GM18505 (cell line): ENCODE measurements around the gene RGMA.

Source experiments
- ATAC-seq: cut with Tn5 transposase; IDR thresholded peaks from one replicate; pipeline ENCODE4 v1.9.1; 2021; ENCODE audit not compliant: unreplicated experiment
- POLR2A ChIP-seq: IDR thresholded peaks from 4 replicates; pipeline ENCODE4 v1.6.1; 2011; ENCODE audit warnings: borderline replicate concordance; ENCODE audit not compliant: insufficient read depth, insufficient read length; ENCODE audit errors: extremely low read depth

The RGMA gene, protein sequence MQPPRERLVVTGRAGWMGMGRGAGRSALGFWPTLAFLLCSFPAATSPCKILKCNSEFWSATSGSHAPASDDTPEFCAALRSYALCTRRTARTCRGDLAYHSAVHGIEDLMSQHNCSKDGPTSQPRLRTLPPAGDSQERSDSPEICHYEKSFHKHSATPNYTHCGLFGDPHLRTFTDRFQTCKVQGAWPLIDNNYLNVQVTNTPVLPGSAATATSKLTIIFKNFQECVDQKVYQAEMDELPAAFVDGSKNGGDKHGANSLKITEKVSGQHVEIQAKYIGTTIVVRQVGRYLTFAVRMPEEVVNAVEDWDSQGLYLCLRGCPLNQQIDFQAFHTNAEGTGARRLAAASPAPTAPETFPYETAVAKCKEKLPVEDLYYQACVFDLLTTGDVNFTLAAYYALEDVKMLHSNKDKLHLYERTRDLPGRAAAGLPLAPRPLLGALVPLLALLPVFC

DNA sequence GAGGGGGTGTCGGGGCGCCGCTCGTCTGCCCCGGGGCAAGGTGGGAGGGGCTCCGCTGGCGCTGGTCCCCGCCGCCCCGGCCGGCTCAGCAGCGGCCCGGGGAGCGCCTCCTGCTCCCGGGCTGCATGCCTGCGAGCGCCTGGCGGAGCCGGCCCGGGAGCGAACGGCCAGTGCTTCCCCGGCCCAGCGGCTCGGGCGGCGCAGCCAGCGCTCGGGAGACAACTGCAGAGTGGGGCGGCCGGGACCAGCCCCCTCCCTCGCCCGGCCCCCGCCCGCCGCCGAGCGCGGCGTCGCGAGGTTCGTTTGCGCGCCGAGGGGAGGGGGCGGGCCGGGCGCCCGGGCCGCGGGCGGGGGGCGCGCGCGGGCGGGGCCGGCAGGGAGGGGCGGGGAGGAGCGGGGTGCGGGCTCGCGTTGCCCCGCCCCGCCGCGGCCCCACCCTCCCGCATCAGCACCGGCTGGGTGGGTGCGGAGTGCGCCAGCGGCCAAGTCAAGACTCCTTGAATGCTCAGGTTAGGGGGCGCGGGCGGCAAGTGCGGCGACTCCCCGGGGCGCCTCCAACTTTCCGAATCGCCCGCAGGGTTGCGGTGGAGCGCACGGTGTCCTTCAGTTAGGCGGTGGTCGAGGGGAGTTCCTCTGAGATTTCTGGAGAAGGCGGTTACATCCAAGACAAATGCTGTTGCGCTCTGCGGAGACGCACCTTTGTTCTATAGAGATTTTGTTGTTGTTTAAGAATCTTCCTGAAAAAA lies at the start of gene RGMA:
Gene RGMA, minus strand, starts transcription at position 231 of the 746 bp plus-strand sequence. CDS start 279 bp downstream, outside the sequence.
- TF ChIP-seq POLR2A, result no peak
- ATAC-seq, result no peak

DNA sequence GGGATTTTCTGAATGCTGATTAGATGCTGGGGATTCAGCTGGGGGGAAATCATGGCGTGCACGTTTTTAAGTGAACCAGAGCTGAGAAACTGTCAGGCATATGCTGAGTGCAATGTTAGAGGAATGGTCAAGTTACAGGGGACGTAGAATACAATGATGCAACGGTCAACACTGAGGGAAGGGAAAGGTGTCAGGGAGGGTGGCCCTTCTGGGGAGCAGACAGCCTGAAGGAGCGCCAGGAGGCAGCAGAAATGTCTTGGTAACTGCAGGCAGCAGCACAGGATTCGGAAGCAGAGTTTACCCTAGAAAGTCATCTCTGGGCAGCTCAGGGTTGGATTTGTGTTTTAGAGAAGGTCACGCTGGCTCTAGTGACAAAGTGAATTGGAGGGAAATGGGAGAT lies 47.6 kb upstream of the RGMA start:
- ATAC-seq, result no peak
- no peak for TF ChIP-seq POLR2A

GRCh38 chr15:93135997-93136397 lies 47.0 kb upstream of the RGMA start:
- ATAC-seq, result no peak
- TF ChIP-seq POLR2A, result no peak

- TF ChIP-seq POLR2A, result no peak
- no peak for ATAC-seq
Observed at GRCh38 chr15:93135459-93135858, 46.4 kb upstream of the RGMA start.

GRCh38 chr15:93131485-93132095 lies 42.6 kb upstream of the RGMA start:
- no peak for TF ChIP-seq POLR2A
- no peak for ATAC-seq

GRCh38 chr15:93129702-93130488 lies 40.9 kb upstream of the RGMA start:
- no peak for ATAC-seq
- TF ChIP-seq POLR2A, result no peak

DNA sequence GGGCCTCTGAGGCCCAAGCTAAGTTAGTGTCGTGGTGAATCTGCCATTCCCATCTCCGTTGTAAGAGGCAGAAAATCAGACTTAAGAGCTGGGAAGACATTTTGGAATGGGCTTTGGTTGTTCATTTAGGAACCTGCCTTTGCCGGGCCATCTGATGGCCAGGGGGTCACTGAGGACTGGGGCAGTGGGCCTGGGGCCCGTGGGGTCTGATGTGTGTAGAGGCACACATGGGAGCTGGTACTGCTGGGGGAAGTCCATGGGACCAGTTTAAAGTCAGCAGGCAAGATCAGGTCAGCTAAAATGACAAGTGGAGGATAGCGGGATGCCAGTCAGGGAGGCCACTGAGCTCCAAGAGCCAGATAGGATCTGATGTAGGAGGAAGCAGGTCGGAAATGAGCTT lies 38.3 kb upstream of the RGMA start:
- TF ChIP-seq POLR2A, result no peak
- no peak for ATAC-seq

- TF ChIP-seq POLR2A, result no peak
Observed at GRCh38 chr15:93126599-93126998, 37.6 kb upstream of the RGMA start.

DNA sequence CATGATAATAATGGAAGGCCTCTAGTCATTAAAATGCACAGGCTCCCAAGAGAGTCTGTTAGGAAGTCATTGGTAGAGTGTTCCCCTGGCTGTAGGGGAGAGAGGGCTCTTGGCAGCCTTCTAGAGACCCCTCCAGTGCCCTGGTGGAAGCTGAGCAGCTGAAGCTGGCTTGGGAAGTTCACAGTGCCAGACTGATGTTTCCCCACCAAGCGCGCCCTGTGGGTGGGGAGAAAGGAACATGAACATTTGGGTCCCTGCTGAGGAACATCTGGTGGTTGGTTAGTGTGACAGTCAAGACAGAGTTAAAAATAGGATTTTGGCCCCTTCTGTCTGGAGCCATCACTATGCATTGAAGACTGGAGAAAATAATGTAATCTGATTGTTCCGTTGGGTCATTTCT lies 37.1 kb upstream of the RGMA start:
- no peak for ATAC-seq

More at GRCh38 chr15:93126599-93126998, 37.6 kb upstream of the RGMA start:
- no peak for ATAC-seq

DNA sequence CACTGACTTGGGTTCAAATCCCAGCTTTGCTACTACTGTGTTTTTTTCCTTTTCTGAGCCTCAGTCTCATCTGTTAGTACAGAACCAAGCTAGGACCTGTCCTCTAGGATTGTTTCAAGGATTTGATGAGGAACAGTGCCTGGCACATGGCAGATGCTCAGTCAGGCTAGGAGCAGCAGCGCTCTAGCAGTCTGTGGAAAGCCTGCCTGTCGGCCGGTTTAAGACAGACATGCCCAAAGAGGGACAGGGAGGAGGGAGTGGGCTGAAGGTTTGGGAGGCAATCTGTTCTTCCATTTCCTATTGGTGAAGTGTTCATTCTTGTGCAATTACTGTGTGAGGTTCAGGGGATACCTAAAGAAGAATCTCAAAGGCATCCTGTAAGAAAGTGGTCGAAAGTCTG lies 35.1 kb upstream of the RGMA start:
- no peak for ATAC-seq
- TF ChIP-seq POLR2A, result no peak

More for the DNA sequence above, 37.1 kb upstream of the RGMA start:
- TF ChIP-seq POLR2A, result no peak

DNA sequence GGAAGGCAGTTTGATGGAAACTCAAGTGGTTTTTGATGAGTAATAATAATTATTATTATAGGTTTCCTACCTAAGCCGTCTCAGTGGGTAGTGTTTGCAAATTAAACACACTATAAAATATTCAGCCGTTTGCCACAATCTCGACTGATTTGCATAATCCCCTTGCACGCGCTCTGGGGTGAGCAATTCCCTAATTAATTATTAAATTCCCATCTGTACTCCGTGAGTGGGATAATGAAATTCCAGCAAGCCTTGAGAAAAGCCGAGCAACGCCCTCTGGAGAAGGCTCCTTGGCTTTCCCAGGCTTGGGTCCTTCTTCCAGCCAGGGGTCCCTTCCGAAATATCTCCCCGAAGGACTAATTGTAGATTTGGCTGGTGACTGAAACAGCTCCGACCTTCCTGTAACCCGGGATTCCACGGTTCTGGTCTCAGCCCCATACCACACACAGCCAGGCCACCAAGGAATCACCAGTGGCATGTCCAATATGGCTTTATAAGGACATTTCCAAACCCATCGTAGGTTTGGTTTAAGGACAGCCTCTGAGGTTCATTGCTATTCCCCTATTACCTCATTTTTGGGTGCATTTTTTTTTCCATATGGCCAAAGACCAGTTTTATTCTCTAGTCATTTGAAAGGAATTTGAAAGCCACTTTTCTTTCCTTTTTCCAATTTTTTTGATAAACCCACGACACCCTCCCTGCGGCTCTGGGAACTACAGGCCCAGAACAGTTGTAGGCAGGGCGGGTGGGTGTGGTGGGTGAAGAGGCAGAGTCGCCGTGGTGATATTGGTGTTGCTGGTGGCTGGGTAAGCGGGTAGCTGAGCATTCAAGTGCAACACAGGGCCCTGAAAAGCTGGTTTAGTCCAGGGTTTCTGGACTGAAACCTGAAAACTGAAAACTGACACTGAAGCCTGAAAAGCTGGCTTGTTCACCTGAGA lies 33.2 kb upstream of the RGMA start:
- ATAC-seq, result no peak
- TF ChIP-seq POLR2A, result no peak

GRCh38 chr15:93121107-93121506 lies 32.1 kb upstream of the RGMA start:
- TF ChIP-seq POLR2A, result no peak
- ATAC-seq, result no peak
